Panc1 (cell line): ENCODE measurements around the gene CCAR1.

Source experiments
- CTCF ChIP-seq: fragments of 450-650 bp; IDR thresholded peaks from 2 replicates; pipeline ENCODE4 v1.5.1; 2017; ENCODE audit warnings: mild to moderate bottlenecking
- POLR2AphosphoS5 ChIP-seq: IDR thresholded peaks from 2 replicates; pipeline ENCODE4 v1.6.1; 2012; ENCODE audit warnings: mild to moderate bottlenecking, low read depth, low read length, moderate library complexity
- TCF7L2 ChIP-seq: IDR thresholded peaks from 2 replicates; pipeline ENCODE4 v1.6.1; 2011; ENCODE audit warnings: mild to moderate bottlenecking, low read depth, low read length, inconsistent platforms

- TF ChIP-seq CTCF = no peak
- TF ChIP-seq TCF7L2 = no peak
- no peak for TF ChIP-seq POLR2AphosphoS5
These were observed 66.8 kb downstream of the CCAR1 start for GRCh38 chr10:68787813-68788212.
